Mesenteric fat pad (tissue), 1 donor: ENCODE data around the gene CLMN. TPM values are rescaled to one million over a fixed set of nuclear protein-coding genes. Genes with fewer than 3 reads are reported as not detected.

Source experiments
- DNase-seq: peaks from one replicate; pipeline ENCODE4 v3.0.0-alpha.2; 2020; ENCODE audit warnings: low spot score
- long read RNA-seq: library from polyadenylated mRNA; unstranded; transcript quantifications from one replicate; pipeline ENCODE4 v2.0.0, GENCODE V29; 2020
- total RNA-seq: library from RNA; stranded (reverse); fragmentation: NEBNext Ultra II Directional; extraction: Animal tissue kit (Norgen Biotek cat#: 25700); gene quantifications from one replicate; pipeline ENCODE4 v1.2.1, GENCODE V29; 2021
- donor health status: DM: yes; HTN: yes; CAD: no.

Gene CLMN, protein sequence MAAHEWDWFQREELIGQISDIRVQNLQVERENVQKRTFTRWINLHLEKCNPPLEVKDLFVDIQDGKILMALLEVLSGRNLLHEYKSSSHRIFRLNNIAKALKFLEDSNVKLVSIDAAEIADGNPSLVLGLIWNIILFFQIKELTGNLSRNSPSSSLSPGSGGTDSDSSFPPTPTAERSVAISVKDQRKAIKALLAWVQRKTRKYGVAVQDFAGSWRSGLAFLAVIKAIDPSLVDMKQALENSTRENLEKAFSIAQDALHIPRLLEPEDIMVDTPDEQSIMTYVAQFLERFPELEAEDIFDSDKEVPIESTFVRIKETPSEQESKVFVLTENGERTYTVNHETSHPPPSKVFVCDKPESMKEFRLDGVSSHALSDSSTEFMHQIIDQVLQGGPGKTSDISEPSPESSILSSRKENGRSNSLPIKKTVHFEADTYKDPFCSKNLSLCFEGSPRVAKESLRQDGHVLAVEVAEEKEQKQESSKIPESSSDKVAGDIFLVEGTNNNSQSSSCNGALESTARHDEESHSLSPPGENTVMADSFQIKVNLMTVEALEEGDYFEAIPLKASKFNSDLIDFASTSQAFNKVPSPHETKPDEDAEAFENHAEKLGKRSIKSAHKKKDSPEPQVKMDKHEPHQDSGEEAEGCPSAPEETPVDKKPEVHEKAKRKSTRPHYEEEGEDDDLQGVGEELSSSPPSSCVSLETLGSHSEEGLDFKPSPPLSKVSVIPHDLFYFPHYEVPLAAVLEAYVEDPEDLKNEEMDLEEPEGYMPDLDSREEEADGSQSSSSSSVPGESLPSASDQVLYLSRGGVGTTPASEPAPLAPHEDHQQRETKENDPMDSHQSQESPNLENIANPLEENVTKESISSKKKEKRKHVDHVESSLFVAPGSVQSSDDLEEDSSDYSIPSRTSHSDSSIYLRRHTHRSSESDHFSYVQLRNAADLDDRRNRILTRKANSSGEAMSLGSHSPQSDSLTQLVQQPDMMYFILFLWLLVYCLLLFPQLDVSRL
- total RNA-seq, result 47.4 TPM
- long read RNA-seq, full-length matches to known transcripts, result 1 of 53 reads
- long read RNA-seq, partial matches to known transcripts, result 44 of 53 reads
- long read RNA-seq, other reads (novel, unspliced or antisense), result 8 of 53 reads

DNA sequence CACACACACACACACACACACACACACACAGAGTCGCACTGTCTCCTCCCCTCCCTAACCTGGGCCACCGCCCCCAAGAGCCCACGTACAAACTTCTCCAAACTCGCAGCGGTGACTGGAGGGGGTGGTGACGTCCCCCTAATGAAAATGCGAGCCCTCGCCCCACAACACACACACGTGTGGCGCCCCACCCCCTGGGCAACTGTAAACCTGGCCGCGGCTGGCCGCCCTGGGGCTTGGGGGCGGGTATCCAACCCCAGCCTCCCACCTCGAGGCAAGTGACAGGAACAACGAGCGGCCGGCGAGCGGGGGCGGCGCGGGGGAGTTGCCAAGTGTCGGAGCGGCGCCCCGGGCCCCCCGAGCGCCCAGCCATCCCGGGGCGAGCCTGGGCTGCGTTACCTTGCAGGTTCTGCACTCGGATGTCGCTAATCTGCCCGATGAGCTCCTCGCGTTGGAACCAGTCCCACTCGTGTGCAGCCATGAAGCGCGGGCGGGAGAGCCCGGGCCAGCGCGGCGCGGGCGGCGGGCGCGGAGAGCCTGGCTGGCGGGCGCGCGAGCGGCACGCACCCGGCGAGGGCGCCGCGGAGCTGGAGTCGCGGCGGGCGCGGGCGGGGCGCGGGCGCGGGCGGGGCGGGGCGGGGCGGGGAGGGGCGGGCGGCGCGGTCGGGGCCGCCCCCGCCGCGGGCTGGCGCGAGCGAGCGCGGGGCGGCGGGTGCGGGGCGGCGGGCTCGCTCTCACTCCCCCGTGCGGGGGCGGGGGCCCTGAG lies at the start of gene CLMN:
CLMN (minus strand) TSS at position 597 of the 766 bp plus-strand sequence; CDS start at position 481, 116 bp downstream.
- no peak for DNase-seq

DNA sequence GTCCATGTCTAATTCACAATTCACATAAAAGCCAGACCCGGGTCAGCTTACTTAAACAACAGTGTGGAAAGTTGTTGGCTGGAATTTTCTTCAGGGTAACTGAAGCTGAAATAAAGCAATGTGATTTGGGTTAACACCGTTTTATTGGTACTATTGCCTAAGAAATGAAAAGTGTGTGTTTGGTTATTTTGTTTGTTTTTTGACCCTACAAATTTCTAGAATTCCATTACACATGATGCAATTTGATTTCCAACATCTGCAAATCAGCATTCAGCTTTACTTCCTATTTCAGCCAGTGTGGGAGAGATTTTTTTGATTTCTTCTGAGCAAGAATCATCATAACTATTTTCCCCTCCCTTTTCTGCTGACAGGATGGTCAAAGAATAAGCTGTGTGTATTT lies 45.7 kb upstream of the CLMN start:
- DNase-seq, result no peak

DNA sequence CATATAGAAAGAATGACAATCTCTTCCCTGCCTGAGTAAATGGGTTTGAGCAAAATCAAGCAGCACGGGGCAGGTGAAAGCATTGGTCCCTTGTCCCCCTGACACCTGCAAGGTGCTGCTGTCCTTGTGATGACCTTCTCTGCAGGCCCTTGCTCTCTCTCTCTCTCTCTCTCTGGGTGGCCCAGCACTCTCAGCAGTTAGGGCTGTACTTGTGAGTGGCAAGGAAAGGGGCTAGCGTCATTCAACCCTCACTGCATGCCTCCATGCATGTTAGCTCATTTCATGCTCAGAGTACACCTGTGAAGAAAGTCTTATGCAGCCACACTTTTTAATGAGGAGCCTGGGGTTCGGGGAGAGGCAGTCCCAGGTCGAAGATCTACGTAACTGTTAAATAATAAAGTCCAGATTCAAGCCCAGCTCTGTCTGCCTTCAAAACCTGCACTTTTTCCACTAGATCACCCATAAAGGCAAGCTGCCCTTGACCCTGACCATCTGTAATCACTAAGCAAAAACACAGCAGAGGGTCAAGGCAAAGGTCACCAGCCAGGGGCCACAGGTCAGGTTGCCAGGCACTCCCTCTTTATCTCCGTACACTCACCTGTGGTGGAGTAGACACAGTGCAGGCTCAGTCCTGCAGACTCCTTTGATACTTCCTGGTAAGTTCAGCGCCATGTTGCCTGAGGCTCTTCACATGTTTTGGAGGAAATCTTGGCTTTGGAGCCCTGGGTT lies 44.9 kb upstream of the CLMN start:
- peak; percentile 62 for DNase-seq

DNA sequence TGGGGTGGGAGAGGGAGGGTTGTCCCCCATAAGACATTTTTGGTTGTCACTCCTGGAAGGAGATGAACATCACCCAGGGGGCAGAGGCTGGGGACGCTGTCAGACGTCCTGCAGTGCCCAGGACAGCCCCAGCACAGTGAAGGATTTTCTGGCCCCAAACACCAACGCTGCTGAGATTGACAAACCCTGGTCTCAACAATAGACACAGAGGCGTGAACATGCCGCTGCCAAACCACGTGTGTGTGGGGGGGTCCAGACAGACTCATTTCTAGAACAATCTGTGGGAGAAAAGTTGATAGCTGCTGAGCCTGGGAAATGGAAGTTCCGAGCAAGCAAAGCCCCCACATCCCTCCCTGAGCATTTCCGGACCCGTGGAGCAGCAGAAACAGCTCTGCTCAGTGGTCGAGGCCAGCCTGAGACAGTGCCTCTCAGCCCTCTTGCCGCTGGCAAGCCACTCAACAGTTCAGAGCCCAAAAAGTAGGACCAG lies 43.8 kb upstream of the CLMN start:
- peak; percentile 59 for DNase-seq

DNA sequence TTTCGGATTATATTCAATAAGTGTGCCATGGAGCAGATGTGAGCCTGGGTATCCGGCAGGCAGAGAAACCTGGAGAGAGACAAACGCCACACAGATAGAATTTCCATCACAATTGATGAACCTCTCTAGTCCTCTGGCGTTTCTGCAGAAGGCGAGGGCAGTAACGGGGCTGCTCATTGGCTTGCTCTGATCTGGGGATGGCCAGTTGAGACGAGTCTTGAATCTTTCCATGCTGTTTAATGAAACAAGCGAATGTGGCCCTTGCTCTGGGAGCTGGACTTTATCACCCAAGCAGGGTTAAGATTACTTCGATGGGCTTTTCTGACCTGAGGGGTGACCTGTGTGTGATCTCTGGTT lies 42.4 kb upstream of the CLMN start:
- DNase-seq, result no peak

DNA sequence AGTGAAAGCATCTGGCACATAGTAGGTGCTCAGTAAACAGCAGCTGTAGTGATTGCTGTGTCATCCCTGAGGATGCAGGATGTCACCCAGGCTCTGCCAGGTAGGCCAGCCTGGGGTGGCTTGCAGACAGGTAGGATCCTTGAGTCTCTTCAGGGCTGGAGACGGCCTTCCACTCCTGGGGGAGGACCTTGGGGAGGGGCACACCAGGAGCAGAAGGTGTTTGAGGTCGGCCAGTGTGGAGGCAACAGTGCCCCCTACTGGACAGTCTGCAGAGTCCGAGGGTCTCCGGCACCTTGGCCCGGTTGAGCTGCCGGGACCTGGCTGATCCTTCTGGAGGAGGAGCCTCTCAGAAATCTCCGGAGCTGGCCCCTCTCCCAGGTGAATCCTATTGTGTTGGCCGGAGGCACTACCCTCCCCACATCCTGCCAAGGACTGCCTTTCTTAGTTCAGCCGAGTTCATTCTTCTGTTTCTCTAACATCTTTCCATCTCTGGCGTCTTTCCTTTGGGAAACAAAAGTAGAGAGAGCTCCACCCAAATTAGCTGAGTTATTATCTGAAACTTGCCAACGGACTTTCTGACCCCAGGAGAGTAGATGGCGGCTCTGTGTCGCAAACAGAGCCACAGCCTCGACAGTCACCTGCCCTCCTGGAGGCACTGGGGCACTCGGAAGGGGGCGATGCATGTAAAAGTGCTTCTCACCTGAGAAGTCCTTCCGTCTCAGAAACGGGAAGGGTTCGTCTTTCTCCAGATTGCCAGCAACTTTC lies 41.8 kb upstream of the CLMN start:
- no peak for DNase-seq

DNA sequence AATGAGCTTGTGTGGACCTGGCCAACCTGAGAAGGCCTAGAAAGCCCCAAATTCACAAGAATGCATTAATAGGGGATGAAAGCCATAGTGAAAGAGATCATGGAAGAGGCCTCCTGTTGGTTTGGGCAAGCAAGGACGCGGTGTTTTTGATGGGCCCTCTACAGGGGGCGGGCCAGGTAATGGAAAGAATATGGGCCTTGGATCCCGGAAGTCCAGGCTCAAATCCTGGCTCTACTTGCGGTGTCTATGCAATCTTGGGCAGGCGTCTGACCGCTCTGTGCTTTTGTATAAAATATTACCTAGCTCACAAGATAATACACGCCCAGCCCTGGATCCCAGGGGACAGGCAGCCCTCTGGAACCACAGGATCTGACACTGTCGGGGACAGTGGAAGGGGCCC lies 41.1 kb upstream of the CLMN start:
- no peak for DNase-seq

DNA sequence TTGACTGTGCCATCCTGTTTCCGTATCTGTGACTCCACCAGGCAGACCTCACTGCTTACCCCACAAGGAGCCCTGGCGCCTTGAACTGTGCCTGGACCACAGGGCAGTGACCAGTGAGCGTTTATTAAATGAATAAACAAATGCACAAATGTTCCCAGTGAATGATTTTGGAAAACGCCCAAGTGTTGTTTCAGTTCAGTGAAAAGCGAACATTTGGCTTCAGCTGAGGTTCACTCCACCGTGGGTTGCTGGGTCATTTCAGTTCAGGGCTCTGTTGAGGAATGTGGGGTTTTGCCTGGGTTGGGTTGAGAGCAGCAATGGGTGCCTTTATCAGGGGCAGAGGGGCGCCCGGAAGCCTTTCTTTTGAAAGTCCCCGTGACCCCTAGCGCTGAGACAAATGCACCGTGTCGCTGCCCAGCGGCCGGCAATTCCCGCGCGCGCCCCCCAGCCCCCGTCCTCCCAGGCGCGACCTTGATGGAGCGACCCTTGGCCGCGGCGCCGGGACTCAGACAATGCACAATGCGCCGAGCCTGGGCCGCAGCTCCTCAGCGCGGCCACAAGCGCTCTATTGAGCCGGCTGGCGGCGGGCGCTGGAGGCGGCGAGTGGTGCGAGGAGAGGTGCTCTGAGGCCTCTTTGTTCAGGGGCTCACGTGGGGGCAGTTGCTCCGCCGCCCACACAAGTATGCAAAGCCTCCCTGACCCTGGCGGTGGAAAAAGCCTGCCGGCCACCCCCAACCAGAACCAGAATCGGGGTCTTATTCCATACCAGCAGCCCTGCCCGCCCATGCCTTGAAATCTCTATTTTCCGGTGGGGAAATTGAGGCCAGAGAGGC lies 40.5 kb upstream of the CLMN start:
- DNase-seq, result no peak

DNA sequence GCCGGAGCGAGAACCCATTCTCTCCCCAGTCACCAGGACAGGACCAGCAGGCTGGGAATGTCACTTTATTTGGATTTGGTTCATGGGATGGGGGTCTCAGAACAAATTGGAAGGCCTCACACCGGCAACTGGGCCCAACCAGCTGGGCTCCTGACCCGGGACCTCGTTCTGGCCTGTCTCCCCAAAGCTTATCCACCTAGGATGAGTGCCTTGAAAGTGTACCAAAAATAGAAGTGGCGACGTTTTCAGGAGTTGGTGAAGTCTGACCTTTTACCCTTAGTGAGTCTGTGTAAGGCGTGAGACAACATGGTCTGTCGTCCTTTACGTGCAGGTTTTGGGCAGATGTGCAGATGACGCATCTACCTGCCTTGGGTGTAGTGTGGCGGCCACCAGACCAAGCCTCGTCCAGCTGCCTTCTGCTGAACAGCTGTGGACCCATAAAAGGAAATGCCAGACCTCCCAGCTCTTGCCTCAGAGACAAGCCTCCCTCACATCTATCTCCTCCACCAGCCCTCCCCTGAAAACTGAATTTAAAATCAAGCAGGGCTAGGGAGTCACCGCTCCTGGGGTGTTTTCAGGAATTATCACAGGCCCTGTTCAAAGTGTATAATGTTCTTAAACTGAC lies 36.6 kb upstream of the CLMN start:
- DNase-seq, result no peak

DNA sequence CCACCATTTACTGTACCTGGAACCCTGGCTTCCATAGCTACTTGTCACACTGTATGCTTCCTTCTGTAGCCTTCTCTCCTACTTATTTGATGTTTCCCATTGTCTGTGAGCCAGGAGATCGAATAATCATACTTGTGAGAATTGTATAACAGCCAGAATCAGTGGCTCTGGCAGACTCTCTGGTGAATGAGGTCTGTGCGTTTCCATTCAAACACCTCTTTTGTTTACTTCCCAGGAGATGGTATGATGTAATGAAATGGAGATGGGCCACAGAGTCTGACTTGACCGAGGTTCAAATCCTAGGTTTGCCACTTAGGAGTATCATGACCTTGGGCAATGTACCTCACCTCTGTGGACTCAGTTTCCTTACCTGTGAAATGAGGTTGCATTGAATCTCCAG lies 35.7 kb upstream of the CLMN start:
- DNase-seq, result peak; percentile 11

DNA sequence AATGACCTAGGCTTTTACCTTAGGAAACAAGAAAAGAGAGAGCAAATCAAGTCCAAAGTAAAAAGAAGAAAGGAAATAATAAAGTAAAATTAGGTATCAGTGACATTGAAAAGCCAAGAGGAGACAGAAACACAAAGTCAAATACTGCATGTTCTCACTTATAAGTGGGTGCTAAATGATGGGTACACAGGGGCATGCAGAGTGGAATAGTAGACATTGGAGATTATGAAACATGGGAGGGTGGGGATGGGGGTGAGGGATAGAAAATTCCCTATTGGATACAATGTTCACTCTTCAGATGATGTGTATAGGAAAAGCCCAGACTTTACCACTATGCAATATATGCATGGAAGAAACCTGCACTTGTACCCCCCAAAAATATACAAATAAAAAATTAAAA lies 35.1 kb upstream of the CLMN start:
- no peak for DNase-seq

DNA sequence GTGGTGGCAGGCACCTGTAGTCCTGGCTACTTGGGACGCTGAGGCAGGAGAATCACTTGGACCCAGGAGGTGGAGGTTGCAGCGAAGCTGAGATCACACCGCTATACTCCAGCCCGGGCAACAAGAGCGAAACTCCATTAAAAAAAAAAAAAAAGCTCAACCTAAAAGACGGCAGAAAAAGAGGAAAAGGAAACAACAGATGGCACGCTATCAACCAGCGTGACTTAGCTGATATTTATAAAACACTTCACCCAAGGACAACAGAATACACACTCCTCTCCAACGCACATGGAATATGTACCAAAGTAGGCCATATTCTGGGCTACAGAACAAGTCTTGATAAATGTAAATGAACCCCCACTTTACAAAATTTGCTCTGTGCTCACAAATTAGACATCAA lies 34.0 kb upstream of the CLMN start:
- DNase-seq, result no peak

DNA sequence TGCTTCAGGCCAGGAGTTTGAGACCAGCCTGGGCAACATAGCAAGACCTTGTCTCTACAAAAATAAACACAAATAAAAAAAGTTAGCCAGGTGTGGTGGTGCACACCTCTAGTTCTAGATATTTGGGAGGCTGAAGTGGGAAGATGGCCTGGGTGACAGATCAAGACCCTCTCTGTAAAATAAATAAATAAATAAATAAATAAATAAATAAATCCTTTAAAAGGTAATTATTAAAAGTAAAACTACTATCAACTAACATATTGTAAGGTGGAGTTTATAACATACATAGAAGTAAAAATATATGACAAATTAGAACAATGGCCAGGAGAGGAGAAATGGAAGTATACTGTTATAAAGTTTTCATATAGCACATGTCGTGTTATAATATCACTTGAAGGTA lies 33.3 kb upstream of the CLMN start:
- no peak for DNase-seq

DNA sequence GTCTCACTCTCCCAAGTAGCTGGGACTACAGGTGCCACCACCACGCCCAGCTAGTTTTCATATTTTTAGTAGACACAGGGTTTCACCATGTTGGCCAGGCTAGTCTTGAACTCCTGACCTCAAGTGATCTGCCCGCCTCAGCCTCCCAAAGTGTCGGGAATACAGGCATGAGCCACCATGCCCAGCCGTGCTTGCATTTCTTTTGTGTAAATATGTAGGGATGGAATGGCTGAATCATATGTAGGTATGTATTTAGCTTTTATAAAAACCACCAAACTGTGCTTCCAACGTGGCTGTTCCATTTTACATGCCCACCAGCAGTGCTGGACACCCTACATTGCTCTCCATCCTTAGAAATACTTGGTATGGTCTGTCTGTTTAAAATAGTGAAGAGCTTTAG lies 32.8 kb upstream of the CLMN start:
- peak; percentile 20 for DNase-seq

DNA sequence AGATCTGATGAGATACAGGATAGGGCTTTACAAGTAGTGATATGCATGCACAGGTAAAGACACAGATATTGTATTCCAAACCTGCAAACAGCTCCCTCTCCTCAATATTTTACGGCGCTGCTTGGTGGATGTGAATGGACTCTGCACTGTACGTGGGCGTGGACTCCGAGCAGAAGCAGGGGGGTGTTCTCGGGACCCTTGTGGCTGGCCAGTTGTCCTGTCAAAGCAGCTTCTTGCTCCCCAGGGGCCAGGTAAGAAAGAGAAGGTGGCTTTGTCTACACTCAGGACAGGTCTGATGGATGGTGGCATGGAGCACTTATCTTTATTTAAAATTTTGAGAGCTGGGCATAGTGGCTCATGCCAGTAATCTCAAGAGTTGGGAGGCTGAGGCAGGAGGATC lies 29.5 kb upstream of the CLMN start:
- DNase-seq, result peak; percentile 30

DNA sequence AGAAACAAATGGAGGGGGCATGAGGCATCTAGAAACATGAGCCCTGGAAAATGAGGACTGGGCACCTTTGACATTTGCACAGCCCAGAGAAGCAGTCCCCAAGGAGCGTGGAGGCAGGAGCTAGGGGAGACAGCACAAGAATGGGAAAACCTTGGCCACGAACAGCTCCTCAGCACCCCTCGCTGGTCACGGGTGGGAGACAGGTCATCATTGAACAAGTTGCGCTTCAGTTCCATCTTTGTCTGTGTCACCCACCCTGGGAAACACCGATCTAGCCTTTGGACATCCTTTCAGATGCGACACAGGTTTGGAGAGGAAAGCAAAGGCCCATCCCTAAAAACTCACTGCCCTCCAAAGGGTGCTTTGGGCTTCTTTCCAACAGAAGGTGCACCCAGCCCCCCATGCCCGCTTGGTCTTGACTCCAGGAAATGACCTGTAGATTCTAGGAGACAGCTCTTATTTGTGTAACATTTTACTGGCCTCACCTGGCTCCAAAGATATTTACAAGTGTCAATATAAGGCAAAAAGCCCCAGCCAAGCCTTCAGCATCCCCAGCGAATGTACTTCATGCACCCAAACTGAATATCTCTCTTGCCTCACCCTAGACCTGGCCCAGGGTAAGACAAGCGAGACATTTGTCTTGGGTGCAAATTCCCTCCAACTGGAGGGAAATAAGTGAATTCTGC lies 28.8 kb upstream of the CLMN start:
- DNase-seq, result peak; percentile 68

DNA sequence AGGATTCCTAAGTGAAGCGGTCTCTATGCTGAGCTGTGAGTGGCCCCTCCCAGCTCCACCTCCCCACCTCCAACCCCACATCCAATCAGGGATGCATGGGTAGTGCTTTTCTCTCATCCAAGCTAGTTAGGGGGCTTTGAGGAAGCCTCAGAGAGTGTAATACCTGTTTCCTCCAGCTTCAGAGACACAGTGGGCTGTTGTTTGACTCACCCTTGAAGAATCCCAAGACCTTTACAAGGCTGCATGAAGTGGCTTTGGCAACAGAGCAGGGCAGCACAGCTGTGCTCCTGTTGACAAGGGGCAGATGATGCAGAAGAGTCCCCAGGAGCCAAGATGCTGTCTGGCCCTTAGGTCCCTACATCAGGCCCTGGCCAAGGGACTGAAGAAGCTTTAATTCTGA lies 27.1 kb upstream of the CLMN start:
- peak; percentile 43 for DNase-seq

DNA sequence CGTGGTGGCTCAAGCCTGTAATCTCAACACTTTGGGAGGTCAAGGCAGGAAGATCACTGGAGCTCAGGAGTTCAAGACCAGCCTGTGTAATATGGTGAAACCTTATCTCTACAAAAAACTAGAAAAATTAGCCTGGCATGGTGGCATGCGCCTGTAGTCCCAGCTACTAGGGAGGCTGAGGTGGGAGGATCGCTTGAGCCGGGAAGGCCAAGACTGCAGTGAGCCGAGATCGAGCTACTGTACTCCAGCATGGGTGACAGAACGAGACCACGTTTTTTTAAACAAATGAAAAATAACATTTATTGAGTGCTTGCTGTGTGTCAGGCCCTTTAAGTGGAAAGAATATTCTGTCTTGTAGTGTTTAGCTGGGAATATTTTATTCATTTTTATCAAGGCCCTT lies 26.6 kb upstream of the CLMN start:
- DNase-seq, result peak; percentile 62
